Measurements from ENCODE around the gene DNHD1.

DNHD1 gene

DNA sequence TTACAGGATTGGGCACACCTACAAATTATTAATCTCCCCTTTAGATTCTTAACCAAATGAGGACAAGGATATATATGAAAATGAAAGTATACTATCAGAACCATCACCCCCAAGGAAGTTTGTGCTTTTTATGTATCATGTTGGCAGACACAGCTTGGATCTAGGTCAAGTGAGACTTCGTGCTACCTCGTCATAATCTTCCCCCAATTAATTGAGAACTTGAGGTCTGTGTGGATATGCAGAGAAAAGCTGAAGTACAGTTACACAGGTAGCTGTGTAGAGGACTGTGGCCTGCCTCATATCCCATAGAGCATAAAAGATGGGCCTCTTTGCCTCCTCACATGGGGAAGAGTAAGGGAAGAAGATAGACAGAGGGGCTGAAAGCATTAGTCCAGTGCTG, 45.6 kb downstream of the DNHD1 start:
- no peak for TF ChIP-seq FOXP2 (optimal IDR thresholded peaks at IDR 0.05; ENCODE audit: borderline replicate concordance, extremely low read depth, extremely low read length, insufficient read depth)
- no peak for TF ChIP-seq SIN3A (IDR thresholded peaks at IDR 0.05; ENCODE audit: borderline replicate concordance, insufficient read depth, low read length)
- TF ChIP-seq, protein P1, sequence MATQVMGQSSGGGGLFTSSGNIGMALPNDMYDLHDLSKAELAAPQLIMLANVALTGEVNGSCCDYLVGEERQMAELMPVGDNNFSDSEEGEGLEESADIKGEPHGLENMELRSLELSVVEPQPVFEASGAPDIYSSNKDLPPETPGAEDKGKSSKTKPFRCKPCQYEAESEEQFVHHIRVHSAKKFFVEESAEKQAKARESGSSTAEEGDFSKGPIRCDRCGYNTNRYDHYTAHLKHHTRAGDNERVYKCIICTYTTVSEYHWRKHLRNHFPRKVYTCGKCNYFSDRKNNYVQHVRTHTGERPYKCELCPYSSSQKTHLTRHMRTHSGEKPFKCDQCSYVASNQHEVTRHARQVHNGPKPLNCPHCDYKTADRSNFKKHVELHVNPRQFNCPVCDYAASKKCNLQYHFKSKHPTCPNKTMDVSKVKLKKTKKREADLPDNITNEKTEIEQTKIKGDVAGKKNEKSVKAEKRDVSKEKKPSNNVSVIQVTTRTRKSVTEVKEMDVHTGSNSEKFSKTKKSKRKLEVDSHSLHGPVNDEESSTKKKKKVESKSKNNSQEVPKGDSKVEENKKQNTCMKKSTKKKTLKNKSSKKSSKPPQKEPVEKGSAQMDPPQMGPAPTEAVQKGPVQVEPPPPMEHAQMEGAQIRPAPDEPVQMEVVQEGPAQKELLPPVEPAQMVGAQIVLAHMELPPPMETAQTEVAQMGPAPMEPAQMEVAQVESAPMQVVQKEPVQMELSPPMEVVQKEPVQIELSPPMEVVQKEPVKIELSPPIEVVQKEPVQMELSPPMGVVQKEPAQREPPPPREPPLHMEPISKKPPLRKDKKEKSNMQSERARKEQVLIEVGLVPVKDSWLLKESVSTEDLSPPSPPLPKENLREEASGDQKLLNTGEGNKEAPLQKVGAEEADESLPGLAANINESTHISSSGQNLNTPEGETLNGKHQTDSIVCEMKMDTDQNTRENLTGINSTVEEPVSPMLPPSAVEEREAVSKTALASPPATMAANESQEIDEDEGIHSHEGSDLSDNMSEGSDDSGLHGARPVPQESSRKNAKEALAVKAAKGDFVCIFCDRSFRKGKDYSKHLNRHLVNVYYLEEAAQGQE (IDR thresholded peaks at IDR 0.05; ENCODE audit: insufficient read depth in 1 of 2, low read depth in 2 of 2, low read length in 2 of 2) = no peak
- TF ChIP-seq TAF1 (IDR thresholded peaks at IDR 0.05; ENCODE audit: borderline replicate concordance, insufficient read depth, low read length) = no peak
- TF ChIP-seq POLR2AphosphoS5 (IDR thresholded peaks at IDR 0.05; ENCODE audit: low read depth, low read length) = no peak

DNA sequence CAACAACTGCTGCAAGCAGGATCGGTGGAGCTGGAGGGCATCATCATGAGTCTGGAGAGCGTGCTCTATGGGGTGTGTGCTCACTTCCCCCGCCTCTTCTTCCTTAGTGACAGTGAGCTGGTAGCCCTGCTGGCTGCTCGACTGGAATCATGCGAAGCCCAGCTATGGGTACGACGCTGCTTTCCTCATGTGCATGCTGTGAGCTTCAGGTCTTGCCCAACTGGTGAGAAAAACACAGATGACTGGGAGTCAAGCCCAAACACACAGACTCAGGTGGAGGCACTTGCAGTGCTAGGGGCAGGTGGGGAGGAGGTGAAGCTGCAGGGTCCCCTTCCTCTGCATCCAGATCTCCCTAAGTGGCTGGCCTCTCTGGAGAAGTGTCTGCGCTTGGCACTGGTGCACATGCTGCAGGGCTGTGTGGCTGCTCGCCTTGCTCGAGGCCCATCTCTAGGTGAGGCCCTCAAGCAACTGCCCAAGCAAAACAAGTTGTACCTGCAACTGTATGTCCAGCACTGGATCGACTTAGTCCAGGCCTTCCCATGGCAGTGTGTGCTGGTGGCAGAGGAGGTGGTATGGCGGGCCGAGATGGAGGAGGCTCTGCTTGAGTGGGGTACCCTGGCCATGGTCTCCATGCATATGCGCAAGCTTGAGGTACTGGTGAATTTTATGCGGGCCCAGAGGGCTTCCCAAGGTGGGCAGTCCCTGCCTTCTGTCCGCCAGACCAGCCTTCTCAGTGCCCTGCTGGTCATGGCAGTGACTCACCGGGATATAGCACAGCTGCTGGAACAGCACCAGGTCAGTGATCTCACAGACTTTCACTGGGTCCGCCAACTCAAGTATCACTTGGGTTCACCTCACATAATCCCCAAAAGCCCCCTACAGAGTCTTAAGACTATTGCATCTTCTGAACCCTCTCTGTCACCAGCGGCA, 48.1 kb downstream of the DNHD1 start:
- TF ChIP-seq POLR2AphosphoS5 (IDR thresholded peaks at IDR 0.05; ENCODE audit: low read depth, low read length) (no peak), TAF1 (IDR thresholded peaks at IDR 0.05; ENCODE audit: borderline replicate concordance, insufficient read depth, low read length) (no peak), FOXP2 (optimal IDR thresholded peaks at IDR 0.05; ENCODE audit: borderline replicate concordance, extremely low read depth, extremely low read length, insufficient read depth) (no peak)

DNA sequence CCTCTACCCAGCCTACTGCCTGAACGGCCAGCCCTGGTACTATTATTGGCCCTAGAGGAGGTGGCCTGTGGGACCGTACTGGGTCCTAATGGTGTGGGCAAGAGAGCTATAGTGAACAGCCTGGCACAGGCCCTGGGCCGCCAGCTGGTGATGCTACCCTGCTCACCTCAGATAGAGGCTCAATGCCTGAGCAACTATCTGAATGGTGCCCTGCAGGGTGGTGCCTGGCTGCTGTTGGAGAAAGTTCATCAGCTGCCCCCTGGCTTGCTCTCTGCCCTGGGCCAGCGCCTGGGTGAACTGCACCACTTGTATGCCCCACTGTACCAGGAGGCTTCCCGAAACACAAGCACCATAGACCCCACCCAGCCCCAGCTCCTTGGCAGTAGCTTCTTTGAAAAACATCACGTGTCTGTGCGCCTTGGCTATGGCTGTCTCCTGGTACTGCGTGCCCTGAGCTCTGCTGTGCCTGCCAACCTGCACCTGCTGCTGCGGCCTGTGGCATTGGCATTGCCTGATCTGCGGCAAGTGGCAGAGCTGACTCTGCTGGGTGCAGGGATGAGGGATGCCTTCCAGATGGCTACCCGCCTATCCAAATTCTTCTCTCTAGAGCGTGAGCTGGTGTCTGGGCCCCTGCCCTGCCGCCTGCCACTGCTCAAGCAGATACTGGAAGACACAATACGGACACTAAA, 49.0 kb downstream of the DNHD1 start:
- TF ChIP-seq, protein P1 (IDR thresholded peaks at IDR 0.05; ENCODE audit: insufficient read depth in 1 of 2, low read depth in 2 of 2, low read length in 2 of 2) = no peak
- TF ChIP-seq TAF1 (IDR thresholded peaks at IDR 0.05; ENCODE audit: borderline replicate concordance, insufficient read depth, low read length) (no peak), FOXP2 (optimal IDR thresholded peaks at IDR 0.05; ENCODE audit: borderline replicate concordance, extremely low read depth, extremely low read length, insufficient read depth) (no peak), SIN3A (IDR thresholded peaks at IDR 0.05; ENCODE audit: borderline replicate concordance, insufficient read depth, low read length) (no peak), POLR2AphosphoS5 (IDR thresholded peaks at IDR 0.05; ENCODE audit: low read depth, low read length) (no peak)

DNA sequence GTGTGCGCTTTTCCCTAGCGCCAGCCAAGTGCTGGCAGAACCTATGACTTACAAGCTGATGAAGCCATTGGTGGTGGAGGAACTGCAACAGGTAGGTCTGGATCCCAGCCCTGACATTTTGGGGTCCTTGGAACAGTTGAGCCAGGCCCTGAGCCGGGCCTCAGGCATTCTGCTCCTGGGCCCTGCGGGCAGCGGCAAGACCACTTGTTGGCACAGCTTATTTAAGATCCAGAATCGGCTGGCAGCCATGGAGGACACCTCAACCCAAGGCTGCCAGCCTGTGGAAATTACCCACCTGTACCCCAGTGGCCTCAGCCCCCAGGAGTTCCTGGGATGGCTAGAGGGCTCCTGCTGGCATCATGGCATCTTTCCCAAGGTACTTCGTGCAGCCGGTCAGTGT, 49.7 kb downstream of the DNHD1 start:
- TF ChIP-seq TAF1 (IDR thresholded peaks at IDR 0.05; ENCODE audit: borderline replicate concordance, insufficient read depth, low read length) (no peak), FOXP2 (optimal IDR thresholded peaks at IDR 0.05; ENCODE audit: borderline replicate concordance, extremely low read depth, extremely low read length, insufficient read depth) (no peak), POLR2AphosphoS5 (IDR thresholded peaks at IDR 0.05; ENCODE audit: low read depth, low read length) (no peak), SIN3A (IDR thresholded peaks at IDR 0.05; ENCODE audit: borderline replicate concordance, insufficient read depth, low read length) (no peak)
- TF ChIP-seq, protein P1 (IDR thresholded peaks at IDR 0.05; ENCODE audit: insufficient read depth in 1 of 2, low read depth in 2 of 2, low read length in 2 of 2) = no peak

DNA sequence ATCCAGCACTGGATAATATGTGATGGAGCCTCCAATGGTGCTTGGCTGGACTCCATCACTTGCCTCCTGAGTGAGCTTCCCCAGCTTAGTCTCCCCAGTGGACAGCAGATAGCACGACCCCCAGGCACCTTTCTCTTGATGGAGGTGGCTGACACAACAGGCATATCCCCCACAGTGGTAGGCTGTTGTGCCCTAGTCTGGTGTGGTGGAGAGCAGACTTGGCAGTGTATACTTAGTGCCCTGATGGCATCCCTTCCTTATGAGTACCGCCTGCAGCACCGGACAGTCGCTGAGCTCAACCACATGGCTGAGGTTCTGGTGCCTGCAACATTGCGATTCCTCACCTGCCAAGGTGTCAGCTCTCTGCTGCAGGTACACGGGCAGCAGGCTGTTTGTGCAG, 50.1 kb downstream of the DNHD1 start:
- TF ChIP-seq SIN3A (IDR thresholded peaks at IDR 0.05; ENCODE audit: borderline replicate concordance, insufficient read depth, low read length) = no peak

DNA sequence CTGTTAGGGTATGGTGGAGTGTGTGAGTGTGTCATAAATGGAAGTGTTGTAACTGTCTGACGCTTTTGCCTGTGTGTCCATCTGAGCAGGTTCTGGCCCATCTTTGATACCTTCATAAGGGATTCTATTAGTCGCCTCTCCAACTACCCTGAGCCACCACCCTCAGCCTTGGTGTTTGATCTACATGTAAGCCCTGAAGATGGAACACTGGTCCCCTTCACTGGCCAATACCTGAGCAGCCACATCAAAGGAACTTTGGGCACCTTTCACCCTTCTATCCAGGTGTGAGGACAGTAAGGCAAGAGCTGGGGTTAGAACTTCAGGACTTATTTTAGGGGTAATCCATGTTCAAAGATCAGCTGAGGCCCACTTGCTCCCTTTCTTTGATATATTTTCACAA, 51.0 kb downstream of the DNHD1 start:
- TF ChIP-seq SIN3A (IDR thresholded peaks at IDR 0.05; ENCODE audit: borderline replicate concordance, insufficient read depth, low read length) (no peak), POLR2AphosphoS5 (IDR thresholded peaks at IDR 0.05; ENCODE audit: low read depth, low read length) (no peak), TAF1 (IDR thresholded peaks at IDR 0.05; ENCODE audit: borderline replicate concordance, insufficient read depth, low read length) (no peak), FOXP2 (optimal IDR thresholded peaks at IDR 0.05; ENCODE audit: borderline replicate concordance, extremely low read depth, extremely low read length, insufficient read depth) (no peak)
- TF ChIP-seq, protein P1 (IDR thresholded peaks at IDR 0.05; ENCODE audit: insufficient read depth in 1 of 2, low read depth in 2 of 2, low read length in 2 of 2) = no peak
